HG03342 (cell line): ENCODE data around the gene SYNE1.

Experiments
- ATAC-seq: cut with Tn5 transposase; IDR thresholded peaks from one replicate; pipeline ENCODE4 v1.9.1; 2021; ENCODE audit warnings: mild to moderate bottlenecking, moderate library complexity; ENCODE audit not compliant: unreplicated experiment

Gene SYNE1

GRCh38 chr6:152295346-152295745 is 341.8 kb downstream of the SYNE1 start:
- ATAC-seq, result no peak

- ATAC-seq, result no peak
Measured at GRCh38 chr6:152293404-152293803, 343.8 kb downstream of the SYNE1 start.

- no peak for ATAC-seq
Measured at GRCh38 chr6:152292555-152292954, 344.6 kb downstream of the SYNE1 start.

GRCh38 chr6:152290693-152291092 is 346.5 kb downstream of the SYNE1 start:
- ATAC-seq, result no peak

GRCh38 chr6:152277826-152278329 is 359.3 kb downstream of the SYNE1 start:
- no peak for ATAC-seq

GRCh38 chr6:152273638-152274037 is 363.5 kb downstream of the SYNE1 start:
- no peak for ATAC-seq

- no peak for ATAC-seq
Measured at GRCh38 chr6:152273002-152273401, 364.2 kb downstream of the SYNE1 start.

GRCh38 chr6:152272486-152272885 is 364.7 kb downstream of the SYNE1 start:
- ATAC-seq, result no peak

GRCh38 chr6:152271776-152272464 is 365.2 kb downstream of the SYNE1 start:
- ATAC-seq, result peak; percentile 49

- no peak for ATAC-seq
Measured at GRCh38 chr6:152270301-152270925, 366.7 kb downstream of the SYNE1 start.

GRCh38 chr6:152268846-152269442 is 368.2 kb downstream of the SYNE1 start:
- no peak for ATAC-seq

GRCh38 chr6:152267967-152268845 is 369.0 kb downstream of the SYNE1 start:
- ATAC-seq, result no peak

- ATAC-seq, result no peak
Measured at GRCh38 chr6:152265651-152266050, 371.5 kb downstream of the SYNE1 start.

- ATAC-seq, result no peak
Measured at GRCh38 chr6:152263582-152263981, 373.6 kb downstream of the SYNE1 start.

- ATAC-seq, result no peak
Measured at GRCh38 chr6:152261179-152261578, 376.0 kb downstream of the SYNE1 start.

GRCh38 chr6:152259234-152259633 is 377.9 kb downstream of the SYNE1 start:
- no peak for ATAC-seq

GRCh38 chr6:152257581-152257980 is 379.6 kb downstream of the SYNE1 start:
- ATAC-seq, result no peak

- no peak for ATAC-seq
Measured at GRCh38 chr6:152250127-152250526, 387.0 kb downstream of the SYNE1 start.

GRCh38 chr6:152248980-152249379 is 388.2 kb downstream of the SYNE1 start:
- ATAC-seq, result no peak

- no peak for ATAC-seq
Measured at GRCh38 chr6:152246554-152247337, 390.4 kb downstream of the SYNE1 start.
